GM21381 (cell line): Measurements from ENCODE around the gene SLC17A9.

Experiments used
- ATAC-seq: cut with Tn5 transposase; IDR thresholded peaks from one replicate; pipeline ENCODE4 v1.9.1; 2021; ENCODE audit warnings: mild to moderate bottlenecking, moderate library complexity; ENCODE audit not compliant: unreplicated experiment

SLC17A9 gene

DNA sequence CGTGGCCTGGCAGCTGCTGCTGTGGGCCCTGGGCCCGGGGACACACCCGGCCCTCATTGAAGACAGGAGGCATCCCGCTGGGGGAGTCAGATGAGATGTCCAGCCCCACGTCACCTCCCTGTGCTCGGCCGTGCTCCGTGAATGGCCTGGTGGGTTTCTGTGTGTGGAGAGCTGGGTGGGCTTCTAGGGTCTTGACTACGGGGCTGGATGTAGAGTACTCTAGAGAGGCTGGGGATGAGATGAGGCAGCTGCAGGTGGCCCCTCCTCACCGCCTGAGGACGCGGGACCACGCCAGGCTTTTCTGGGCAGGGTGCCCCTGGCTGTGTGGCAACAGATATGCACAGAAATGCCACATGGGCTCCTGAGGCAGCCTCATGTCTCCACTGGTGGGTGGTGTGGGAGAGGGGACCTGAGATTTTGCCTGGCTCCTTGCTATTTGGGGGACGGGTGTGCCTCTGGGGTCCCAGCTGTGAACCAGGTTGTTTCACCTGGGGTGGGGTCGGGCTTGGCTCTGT lies 62.7 kb downstream of the SLC17A9 start:
- ATAC-seq, result no peak

- ATAC-seq, result no peak
Measured at GRCh38 chr20:63015662-63016361, 63.3 kb downstream of the SLC17A9 start.

DNA sequence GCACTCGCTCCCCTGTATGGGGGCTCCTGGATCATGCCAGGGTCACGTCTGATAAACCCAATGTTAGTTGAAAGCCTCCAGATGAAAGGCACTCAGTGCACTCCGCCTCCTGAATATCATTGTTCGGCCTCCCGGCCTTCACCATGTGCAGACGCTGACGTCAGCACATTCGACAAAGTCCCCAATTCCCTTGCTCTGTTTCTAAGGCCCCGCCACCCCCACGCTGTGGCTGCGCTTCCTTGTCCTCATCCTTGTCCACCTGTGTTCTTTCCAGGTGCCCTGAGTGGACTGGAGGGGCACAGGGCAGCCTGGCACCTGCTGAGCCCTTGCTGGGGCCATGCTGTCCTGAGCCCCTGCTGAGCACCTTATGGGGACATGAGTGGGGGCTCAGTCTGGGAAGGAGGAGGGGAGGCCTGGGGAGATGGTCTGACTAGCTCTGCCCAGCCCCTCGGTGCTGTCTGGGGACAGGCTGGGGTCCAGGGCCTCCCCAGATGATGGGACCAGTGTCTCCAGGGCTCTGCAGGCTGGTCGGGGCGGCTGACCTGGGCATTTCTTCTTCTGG lies 64.1 kb downstream of the SLC17A9 start:
- ATAC-seq, result no peak

GRCh38 chr20:63017076-63017825 lies 64.7 kb downstream of the SLC17A9 start:
- no peak for ATAC-seq

- no peak for ATAC-seq
Measured at GRCh38 chr20:63017826-63018411, 65.4 kb downstream of the SLC17A9 start.
